Measurements from ENCODE around the gene RAD54L. TPM values are rescaled to one million over a fixed set of nuclear protein-coding genes. Genes with fewer than 3 reads are reported as not detected.
"Not testable (repeated sequence)": the region's sequence is repeated elsewhere in the genome, so short reads cannot be mapped to it uniquely, and the experiment has no call there.

Gene RAD54L
- total RNA-seq, 1 donor from 2014 or later = 1.0 TPM

- TF ChIP-seq CTCF (IDR thresholded peaks at IDR 0.05) = no peak
- intact Hi-C loops (cut with DNase I) = no loop called here
- Histone ChIP-seq H3K27ac (no peak overlapping the region), H3K27me3 (no peaks in the 10 kb centered on the region), H3K36me3 (no peaks in the 10 kb centered on the region), H3K9me3 (no peaks in the 10 kb centered on the region), H3K4me3 (no peak overlapping the region), H3K4me1 (no peaks in the 10 kb centered on the region)
- DNase-seq = no peak
- ATAC-seq = peak; percentile 46
These were observed 29.1 kb upstream of the RAD54L start for GRCh38 chr1:46218443-46218842.

GRCh38 chr1:46219551-46220520 lies 27.7 kb upstream of the RAD54L start:
- no peak for DNase-seq

GRCh38 chr1:46220808-46221207 lies 26.8 kb upstream of the RAD54L start:
- no peaks in the 10 kb centered on the region for H3K36me3 ChIP-seq
- intact Hi-C loops (cut with DNase I) = no loop called here
- no peak for TF ChIP-seq CTCF (IDR thresholded peaks at IDR 0.05)
- no peak for DNase-seq
- H3K27me3 ChIP-seq = no peaks in the 10 kb centered on the region
- H3K4me3 ChIP-seq = no peak overlapping the region
- no peaks in the 10 kb centered on the region for H3K9me3 ChIP-seq
- ATAC-seq = no peak
- H3K27ac ChIP-seq = no peak overlapping the region
- H3K4me1 ChIP-seq = no peaks in the 10 kb centered on the region

More at GRCh38 chr1:46219551-46220520, 27.7 kb upstream of the RAD54L start:
- no peak overlapping the region for H3K4me3 ChIP-seq
- no peaks in the 10 kb centered on the region for H3K4me1 ChIP-seq
- ATAC-seq = no peak
- H3K27me3 ChIP-seq = no peaks in the 10 kb centered on the region
- no peak for TF ChIP-seq CTCF (IDR thresholded peaks at IDR 0.05)
- intact Hi-C loops (cut with DNase I) = no loop called here
- H3K9me3 ChIP-seq = no peaks in the 10 kb centered on the region
- no peak overlapping the region for H3K27ac ChIP-seq
- H3K36me3 ChIP-seq = no peaks in the 10 kb centered on the region

GRCh38 chr1:46221749-46222148 lies 25.8 kb upstream of the RAD54L start:
- intact Hi-C loops (cut with DNase I) = no loop called here
- DNase-seq (no peak), ATAC-seq (no peak)
- no peak for TF ChIP-seq CTCF (IDR thresholded peaks at IDR 0.05)
- Histone ChIP-seq H3K4me1 (no peaks in the 10 kb centered on the region), H3K36me3 (no peaks in the 10 kb centered on the region), H3K9me3 (no peaks in the 10 kb centered on the region), H3K27me3 (no peaks in the 10 kb centered on the region), H3K4me3 (no peak overlapping the region), H3K27ac (no peak overlapping the region)

- H3K4me3 ChIP-seq; H3K27me3 ChIP-seq; intact Hi-C loops (cut with DNase I); ATAC-seq; DNase-seq; H3K36me3 ChIP-seq; H3K9me3 ChIP-seq; H3K27ac ChIP-seq; H3K4me1 ChIP-seq: not testable (repeated sequence)
These were observed 24.5 kb upstream of the RAD54L start for GRCh38 chr1:46223055-46223454.

GRCh38 chr1:46223472-46223943 lies 24.1 kb upstream of the RAD54L start:
- intact Hi-C loops (cut with DNase I) = no loop called here
- peak; percentile 93 for TF ChIP-seq CTCF (IDR thresholded peaks at IDR 0.05)
- peak; percentile 94 for ATAC-seq

More at GRCh38 chr1:46223472-46223943, 24.1 kb upstream of the RAD54L start:
- H3K27me3 ChIP-seq = no peaks in the 10 kb centered on the region
- H3K36me3 ChIP-seq = no peaks in the 10 kb centered on the region
- H3K4me1 ChIP-seq = no peaks in the 10 kb centered on the region
- H3K27ac ChIP-seq = no peak overlapping the region
- no peaks in the 10 kb centered on the region for H3K9me3 ChIP-seq
- no peak overlapping the region for H3K4me3 ChIP-seq
- peak; percentile 70 for DNase-seq
